COLO829 (cell line): ENCODE data around the gene DDX27.

ENCODE experiments used
- DNase-seq: peaks from one replicate; pipeline ENCODE4 v3.0.0; 2012; ENCODE audit warnings: low spot score

DDX27 gene

GRCh38 chr20:49291200-49291599 is 72.0 kb downstream of the DDX27 start:
- no peak for DNase-seq

GRCh38 chr20:49292010-49292409 is 72.8 kb downstream of the DDX27 start:
- no peak for DNase-seq

GRCh38 chr20:49293122-49293521 is 73.9 kb downstream of the DDX27 start:
- DNase-seq, result no peak
